ENCODE results near the gene GGA1. TPM values are rescaled to one million over a fixed set of nuclear protein-coding genes. Genes with fewer than 3 reads are reported as not detected.

GGA1 gene
- polyA plus RNA-seq, 1 of the 3 experiments (the other 2 are of a cell fraction), result 81.1 TPM

- Histone ChIP-seq H3K27ac (ENCODE audit: low read depth in 2 of 2, low read length in 1 of 2) (peak overlapping the region in 1 of 2 experiments; percentile 14; a peak in 1 of 4 replicates), H3K4me2 (no peak overlapping the region), H3K4me1 (ENCODE audit: control insufficient read depth in 1 of 2, insufficient read depth in 2 of 2, low read depth in 1 of 2, low read length in 1 of 2) (peaks cover 23 to 41% of the 10 kb centered on the region in 2 experiments), H3K9me3 (no peaks in the 10 kb centered on the region), H3F3A (replicated peaks; ENCODE audit: insufficient read depth) (peaks cover 19% of the 10 kb centered on the region), H3K36me3 (replicated peaks in 1 of 2; ENCODE audit: control insufficient read depth in 1 of 2, insufficient read depth in 2 of 2, low read length in 1 of 2) (peaks cover 0 to 23% of the 10 kb centered on the region in 2 experiments), H3K9me2 (no peaks in the 10 kb centered on the region), H3K9ac (no peak overlapping the region), H3K79me2 (ENCODE audit: insufficient read depth) (no peaks in the 10 kb centered on the region), H4K20me1 (ENCODE audit: insufficient read depth) (no peaks in the 10 kb centered on the region), H3K4me3 (ENCODE audit: low read depth in 2 of 2, low read length in 1 of 2) (no peak overlapping the region), H2AFZ (ENCODE audit: low read depth) (no peak overlapping the region), H3K27me3 (ENCODE audit: insufficient read depth) (no peaks in the 10 kb centered on the region)
- WGBS (ENCODE audit: low lambda C conversion rate), result 97% methylated on average over 6 of the region's 19 CpGs
- POLR2A ChIA-PET, result interaction anchor here (1.1 kb wide), 1 partner anchor 12 kb away, joined by 4 read pairs; no protein-coding TSS in a partner anchor
- TF ChIP-seq FOXJ3 (CRISPR knock-in tag; IDR thresholded peaks at IDR 0.05), result no peak
- no peak for TF ChIP-seq USF1 (IDR thresholded peaks at IDR 0.05; ENCODE audit: borderline replicate concordance, low read depth)
- no peak for TF ChIP-seq POLR2AphosphoS5 (IDR thresholded peaks at IDR 0.05; ENCODE audit: low read depth, low read length)
- TF ChIP-seq, protein P1, sequence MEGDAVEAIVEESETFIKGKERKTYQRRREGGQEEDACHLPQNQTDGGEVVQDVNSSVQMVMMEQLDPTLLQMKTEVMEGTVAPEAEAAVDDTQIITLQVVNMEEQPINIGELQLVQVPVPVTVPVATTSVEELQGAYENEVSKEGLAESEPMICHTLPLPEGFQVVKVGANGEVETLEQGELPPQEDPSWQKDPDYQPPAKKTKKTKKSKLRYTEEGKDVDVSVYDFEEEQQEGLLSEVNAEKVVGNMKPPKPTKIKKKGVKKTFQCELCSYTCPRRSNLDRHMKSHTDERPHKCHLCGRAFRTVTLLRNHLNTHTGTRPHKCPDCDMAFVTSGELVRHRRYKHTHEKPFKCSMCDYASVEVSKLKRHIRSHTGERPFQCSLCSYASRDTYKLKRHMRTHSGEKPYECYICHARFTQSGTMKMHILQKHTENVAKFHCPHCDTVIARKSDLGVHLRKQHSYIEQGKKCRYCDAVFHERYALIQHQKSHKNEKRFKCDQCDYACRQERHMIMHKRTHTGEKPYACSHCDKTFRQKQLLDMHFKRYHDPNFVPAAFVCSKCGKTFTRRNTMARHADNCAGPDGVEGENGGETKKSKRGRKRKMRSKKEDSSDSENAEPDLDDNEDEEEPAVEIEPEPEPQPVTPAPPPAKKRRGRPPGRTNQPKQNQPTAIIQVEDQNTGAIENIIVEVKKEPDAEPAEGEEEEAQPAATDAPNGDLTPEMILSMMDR (IDR thresholded peaks at IDR 0.05), result no peak
- no peak for TF ChIP-seq RCOR1 (IDR thresholded peaks at IDR 0.05; ENCODE audit: low read length)
- no peak for TF ChIP-seq JUND (IDR thresholded peaks at IDR 0.05)
- TF ChIP-seq PBX3 (IDR thresholded peaks at IDR 0.05), result no peak
- no peak for TF ChIP-seq CHD2 (IDR thresholded peaks at IDR 0.05; ENCODE audit: low read length, partially characterized antibody)
- no peak for TF ChIP-seq YY1 (IDR thresholded peaks at IDR 0.05; ENCODE audit: low read depth)
- TF ChIP-seq RXRA (IDR thresholded peaks at IDR 0.05; ENCODE audit: borderline replicate concordance, low read depth), result no peak
- no peak for TF ChIP-seq IRF3 (IDR thresholded peaks at IDR 0.05; ENCODE audit: low read depth, low read length)
- TF ChIP-seq SIN3A (IDR thresholded peaks at IDR 0.05; ENCODE audit: borderline replicate concordance, low read depth, low read length), result no peak
- TF ChIP-seq EP300 (IDR thresholded peaks at IDR 0.05; ENCODE audit: borderline replicate concordance in 1 of 2, low read depth in 1 of 2, low read length in 1 of 2), result no peak
- TF ChIP-seq RAD21 (IDR thresholded peaks at IDR 0.05; ENCODE audit: low read length), result no peak
- no peak for TF ChIP-seq SMC3 (IDR thresholded peaks at IDR 0.05; ENCODE audit: low read depth, low read length)
- DNase-seq, result no peak
- CTCF ChIA-PET, result interaction anchor here (0.7 to 34.3 kb wide), 10 partner anchors 8 to 160 kb away, joined by 3 to 898 read pairs (median 6); partner anchors contain the start of genes LGALS1, NOL12 and PDXP
These were observed 23.0 kb downstream of the GGA1 start for GRCh38 chr22:37631448-37632173.
